Activated CD4-positive, alpha-beta memory T cell treated with anti-CD3 and anti-CD28 coated beads, Interleukin-2, amount 10 ng/mL, durations not matched to agents 7 days and 5 days (primary cell): Measurements from ENCODE around the gene DNAJB1. TPM values are rescaled to one million over a fixed set of nuclear protein-coding genes. Genes with fewer than 3 reads are reported as not detected.
"Not testable (repeated sequence)": the region's sequence is repeated elsewhere in the genome, so short reads cannot be mapped to it uniquely, and the experiment has no call there.

Experiments
- CTCF ChIA-PET: fragments of 350-600 bp; sonication (Branson Sonifier 250); formaldehyde crosslinking; loops from one replicate; lab custom pipeline; 2021; ENCODE audit warnings: antibody characterized with exemption, inconsistent platforms; lab: Charles Lee
- POLR2A ChIA-PET: fragments of 350-600 bp; sonication (Branson Sonifier 250); formaldehyde crosslinking; loops from one replicate; lab custom pipeline; 2021; ENCODE audit warnings: antibody characterized with exemption; lab: Charles Lee
- DNase-seq: peaks from one replicate; pipeline ENCODE4 v3.0.0-alpha.2; 2020
- H3K27ac Mint-ChIP-seq: one replicate; pipeline ENCODE4 v1.8.0; 2021; ENCODE audit warnings: mild to moderate bottlenecking, mixed read lengths
- H3K27me3 Mint-ChIP-seq: one replicate; pipeline ENCODE4 v1.8.0; 2021; ENCODE audit warnings: mixed read lengths
- H3K36me3 Mint-ChIP-seq: one replicate; pipeline ENCODE4 v1.8.0; 2021; ENCODE audit warnings: low read depth, mixed read lengths
- H3K4me1 Mint-ChIP-seq: one replicate; pipeline ENCODE4 v1.8.0; 2021; ENCODE audit warnings: mixed read lengths
- H3K4me3 Mint-ChIP-seq: one replicate; pipeline ENCODE4 v1.8.0; 2021; ENCODE audit warnings: mild to moderate bottlenecking, mixed read lengths
- H3K9me3 Mint-ChIP-seq: one replicate; pipeline ENCODE4 v1.8.0; 2021; ENCODE audit warnings: mixed read lengths
- total RNA-seq, 2 experiments: library from RNA; stranded (reverse); gene quantifications; one replicate each; pipeline ENCODE4 v1.2.3, GENCODE V29; 2021

Gene DNAJB1
- total RNA-seq = 100 to 1,000 TPM; 108 to 114 TPM

- POLR2A ChIA-PET = interaction anchor here (0.5 to 9.4 kb wide), 33 partner anchors 8 to 636 kb away, joined by 3 to 316 read pairs (median 4); partner anchors contain the start of genes ADGRE5, ASF1B, DDX39A and GIPC1
- CTCF ChIA-PET = interaction anchor here (0.6 to 4.7 kb wide), 8 partner anchors 10 to 56 kb away, joined by 3 to 39 read pairs (median 3); no protein-coding TSS in a partner anchor
- Mint-ChIP-seq H3K36me3 (peaks cover 42% of the 10 kb centered on the region), H3K27me3 (no peaks in the 10 kb centered on the region), H3K9me3 (no peaks in the 10 kb centered on the region), H3K4me3 (peak within 1 kb of the TSS; percentile 79), H3K4me1 (peaks cover 64% of the 10 kb centered on the region), H3K27ac (peak within 1 kb of the TSS; percentile 93)
- DNase-seq = peak; percentile 79
Measured at GRCh38 chr19:14517840-14518505, at the start of gene DNAJB1. TSS of gene DNAJB1 (minus strand) at chr19:14518397. CDS start at chr19:14518349, 48 bp downstream.

- H3K27me3 Mint-ChIP-seq = no peaks in the 10 kb centered on the region
- H3K4me1 Mint-ChIP-seq = peaks cover 46% of the 10 kb centered on the region
- CTCF ChIA-PET = interaction anchor here (3.1 kb wide), 1 partner anchor 10 kb away, joined by 9 read pairs; no protein-coding TSS in a partner anchor
- H3K9me3 Mint-ChIP-seq = no peaks in the 10 kb centered on the region
- H3K27ac Mint-ChIP-seq = no peak overlapping the region
- no peak overlapping the region for H3K4me3 Mint-ChIP-seq
- DNase-seq = no peak
- POLR2A ChIA-PET = interaction anchor here (1.2 kb wide), 1 partner anchor 49 kb away, joined by 5 read pairs; the partner anchor contains the start of gene DNAJB1
- peaks cover 25% of the 10 kb centered on the region for H3K36me3 Mint-ChIP-seq
Measured at GRCh38 chr19:14567079-14567478, 48.9 kb upstream of the DNAJB1 start.

- no peaks in the 10 kb centered on the region for H3K27me3 Mint-ChIP-seq
- POLR2A ChIA-PET = interaction anchor here (1.2 kb wide), 1 partner anchor 48 kb away, joined by 5 read pairs; the partner anchor contains the start of gene DNAJB1
- no peak overlapping the region for H3K4me3 Mint-ChIP-seq
- peaks cover 43% of the 10 kb centered on the region for H3K4me1 Mint-ChIP-seq
- H3K9me3 Mint-ChIP-seq = no peaks in the 10 kb centered on the region
- CTCF ChIA-PET = no interaction called here
- no peak overlapping the region for H3K27ac Mint-ChIP-seq
- H3K36me3 Mint-ChIP-seq = peaks cover 25% of the 10 kb centered on the region
- no peak for DNase-seq
Measured at GRCh38 chr19:14566712-14567077, 48.5 kb upstream of the DNAJB1 start.

- ChIA-PET CTCF (no interaction called here), POLR2A (no interaction called here)
- Mint-ChIP-seq H3K27ac (no peak overlapping the region), H3K27me3 (no peaks in the 10 kb centered on the region), H3K36me3 (peaks cover 25% of the 10 kb centered on the region), H3K9me3 (no peaks in the 10 kb centered on the region), H3K4me1 (peaks cover 38% of the 10 kb centered on the region), H3K4me3 (no peak overlapping the region)
- DNase-seq = no peak
Measured at GRCh38 chr19:14565765-14566711, 47.8 kb upstream of the DNAJB1 start.

- H3K4me3 Mint-ChIP-seq = no peak overlapping the region
- CTCF ChIA-PET = no interaction called here
Measured at GRCh38 chr19:14565298-14565679, 47.1 kb upstream of the DNAJB1 start.

GRCh38 chr19:14564652-14565297, 46.6 kb upstream of the DNAJB1 start:
- H3K27ac Mint-ChIP-seq, POLR2A ChIA-PET: not testable (repeated sequence)
- H3K36me3 Mint-ChIP-seq = peaks cover 25% of the 10 kb centered on the region

More at GRCh38 chr19:14565298-14565679, 47.1 kb upstream of the DNAJB1 start:
- POLR2A ChIA-PET = no interaction called here
- H3K9me3 Mint-ChIP-seq = no peaks in the 10 kb centered on the region
- no peaks in the 10 kb centered on the region for H3K27me3 Mint-ChIP-seq
- no peak for DNase-seq
- peaks cover 25% of the 10 kb centered on the region for H3K36me3 Mint-ChIP-seq
- H3K4me1 Mint-ChIP-seq = peaks cover 34% of the 10 kb centered on the region
- H3K27ac Mint-ChIP-seq = no peak overlapping the region

GRCh38 chr19:14563989-14564651, 45.9 kb upstream of the DNAJB1 start:
- no peaks in the 10 kb centered on the region for H3K9me3 Mint-ChIP-seq
- peaks cover 25% of the 10 kb centered on the region for H3K36me3 Mint-ChIP-seq
- H3K4me1 Mint-ChIP-seq = peaks cover 27% of the 10 kb centered on the region
- CTCF ChIA-PET = interaction anchor here (0.5 kb wide), 1 partner anchor 17 kb away, joined by 3 read pairs; no protein-coding TSS in a partner anchor
- peak; percentile 61 for DNase-seq
- H3K4me3 Mint-ChIP-seq = no peak overlapping the region
- no peak overlapping the region for H3K27ac Mint-ChIP-seq
- POLR2A ChIA-PET = no interaction called here
- H3K27me3 Mint-ChIP-seq = no peaks in the 10 kb centered on the region

More at GRCh38 chr19:14564652-14565297, 46.6 kb upstream of the DNAJB1 start:
- peaks cover 32% of the 10 kb centered on the region for H3K4me1 Mint-ChIP-seq
- not testable (repeated sequence) for H3K27me3 Mint-ChIP-seq, H3K4me3 Mint-ChIP-seq, H3K9me3 Mint-ChIP-seq, DNase-seq
- CTCF ChIA-PET = interaction anchor here (0.5 kb wide), 1 partner anchor 17 kb away, joined by 3 read pairs; no protein-coding TSS in a partner anchor

GRCh38 chr19:14563590-14563926, 45.4 kb upstream of the DNAJB1 start:
- Mint-ChIP-seq H3K4me1 (peaks cover 23% of the 10 kb centered on the region), H3K27ac (no peak overlapping the region), H3K9me3 (no peaks in the 10 kb centered on the region), H3K36me3 (peaks cover 24% of the 10 kb centered on the region), H3K4me3 (no peak overlapping the region), H3K27me3 (no peaks in the 10 kb centered on the region)
- no peak for DNase-seq
- POLR2A ChIA-PET = no interaction called here
- CTCF ChIA-PET = no interaction called here

- CTCF ChIA-PET = interaction anchor here (1.2 kb wide), 1 partner anchor 10 kb away, joined by 4 read pairs; no protein-coding TSS in a partner anchor
- Mint-ChIP-seq H3K27me3 (no peaks in the 10 kb centered on the region), H3K4me3 (no peak overlapping the region), H3K4me1 (peaks cover 21% of the 10 kb centered on the region), H3K9me3 (no peaks in the 10 kb centered on the region), H3K27ac (no peak overlapping the region), H3K36me3 (peaks cover 20% of the 10 kb centered on the region)
- no peak for DNase-seq
- POLR2A ChIA-PET = no interaction called here
Measured at GRCh38 chr19:14562660-14563589, 44.7 kb upstream of the DNAJB1 start.

- ChIA-PET POLR2A (no interaction called here), CTCF (interaction anchor here (0.7 to 1.2 kb wide), 2 partner anchors 10 to 11 kb away, joined by 3 to 4 read pairs; partner anchors contain the start of gene NDUFB7)
- no peak for DNase-seq
- Mint-ChIP-seq H3K4me1 (peaks cover 13% of the 10 kb centered on the region), H3K9me3 (no peaks in the 10 kb centered on the region), H3K27me3 (no peaks in the 10 kb centered on the region), H3K27ac (no peak overlapping the region), H3K36me3 (peaks cover 11% of the 10 kb centered on the region), H3K4me3 (no peak overlapping the region)
Measured at GRCh38 chr19:14561847-14562351, 43.7 kb upstream of the DNAJB1 start.

- peaks cover 11% of the 10 kb centered on the region for H3K36me3 Mint-ChIP-seq
- H3K4me1 Mint-ChIP-seq = peaks cover 19% of the 10 kb centered on the region
- no peak overlapping the region for H3K27ac Mint-ChIP-seq
- H3K4me3 Mint-ChIP-seq = no peak overlapping the region
- CTCF ChIA-PET = no interaction called here
- DNase-seq = no peak
- H3K27me3 Mint-ChIP-seq = no peaks in the 10 kb centered on the region
- H3K9me3 Mint-ChIP-seq = no peaks in the 10 kb centered on the region
- POLR2A ChIA-PET = no interaction called here
Measured at GRCh38 chr19:14561249-14561648, 43.1 kb upstream of the DNAJB1 start.
